Motor neuron (in vitro differentiated cells): ENCODE results near the gene HNRNPR. TPM values are rescaled to one million over a fixed set of nuclear protein-coding genes. Genes with fewer than 3 reads are reported as not detected.

Experiments used
- ATAC-seq, 8 experiments: fragments of 200-7000 bp; cut with Tn5 transposase; replicated peaks in 6 of 8; 2 replicates each; pipeline ENCODE4 v1.8.0; 2021; ENCODE audit warnings: mild to moderate bottlenecking in 8 of 8, moderate library complexity in 8 of 8
- H3K27ac ChIP-seq, 2 donors: fragments of 250-450 bp; sonication (Bioruptor Pico); 2 replicates each; pipeline ENCODE4 v1.9.0; 2021; ENCODE audit warnings: antibody characterized with exemption in 2 of 2, mild to moderate bottlenecking in 2 of 2, moderate library complexity in 1 of 2
- H3K4me1 ChIP-seq, 2 donors: fragments of 250-450 bp; sonication (Bioruptor Pico); replicated peaks in 1 of 2; 2 replicates each; pipeline ENCODE4 v1.6.1; 2021; ENCODE audit warnings: antibody characterized with exemption in 2 of 2, mild to moderate bottlenecking in 2 of 2, moderate library complexity in 1 of 2
- H3K4me3 ChIP-seq, 5 donors: fragments of 250-450 bp; sonication (Bioruptor Pico); 2 replicates each; pipeline ENCODE4 v1.9.0; 2021; ENCODE audit warnings: antibody characterized with exemption in 5 of 5, mild to moderate bottlenecking in 5 of 5, moderate library complexity in 4 of 5
- WGBS, 10 experiments: fragments of 450-650 bp; shearing (Covaris generic); methylation state at CpG; one replicate each; pipeline ENCODE4 v1.0.0; 2022; 5-methylcytosine and 5-hydroxymethylcytosine counted together
- in situ Hi-C, 9 experiments: fragments of 400-800 bp; cut with MboI; loops; one replicate each; pipeline ENCODE4 v1.15.0; 2021; ENCODE audit warnings: low sequenced_read_pairs in 9 of 9, low pct_unique_long_range_greater_than_20kb in 2 of 9; ENCODE audit not compliant: unreplicated experiment in 9 of 9
- total RNA-seq, 8 experiments: library from RNA; unstranded; fragments of 300-600 nt; gene quantifications; 2 replicates each; pipeline versions ENCODE4 v1.2.3 to v1.2.4, GENCODE V29; 2022

HNRNPR gene
- total RNA-seq, 8 experiments from 2014 or later, result 68.9 to 317 (median 180) TPM

DNA sequence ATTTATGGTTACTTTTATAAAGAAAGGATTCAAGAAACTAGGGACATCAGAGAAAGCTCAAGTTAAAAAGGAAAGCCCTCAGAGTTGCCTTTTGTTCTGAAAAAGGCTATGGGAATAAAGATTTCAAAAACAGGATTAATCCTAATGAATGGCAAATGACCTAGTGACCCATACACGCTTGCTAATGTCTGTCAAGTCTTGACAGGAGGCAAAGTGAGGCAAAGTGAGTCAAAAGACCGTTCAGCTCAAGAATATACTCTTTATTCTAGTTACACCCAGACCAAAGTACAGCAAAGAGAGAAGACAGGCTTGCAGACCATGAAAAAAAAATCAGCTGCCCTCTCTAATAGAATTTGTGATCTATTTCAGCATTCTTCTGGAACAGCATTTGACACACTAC, 22.1 kb upstream of the HNRNPR start:
- 47 to 100% (median 68%) methylated on average over 1 to 2 of the region's 2 CpGs; no CpG with 5 or more reads in 1 of the 10 experiments for WGBS, 10 experiments
- no peak overlapping the region for H3K4me3 ChIP-seq
- no peak for ATAC-seq
- in situ Hi-C loops, result no loop called here
- H3K27ac ChIP-seq, result no peak overlapping the region
- H3K4me1 ChIP-seq, result peaks cover 17 to 18% of the 10 kb centered on the region in 2 donors

DNA sequence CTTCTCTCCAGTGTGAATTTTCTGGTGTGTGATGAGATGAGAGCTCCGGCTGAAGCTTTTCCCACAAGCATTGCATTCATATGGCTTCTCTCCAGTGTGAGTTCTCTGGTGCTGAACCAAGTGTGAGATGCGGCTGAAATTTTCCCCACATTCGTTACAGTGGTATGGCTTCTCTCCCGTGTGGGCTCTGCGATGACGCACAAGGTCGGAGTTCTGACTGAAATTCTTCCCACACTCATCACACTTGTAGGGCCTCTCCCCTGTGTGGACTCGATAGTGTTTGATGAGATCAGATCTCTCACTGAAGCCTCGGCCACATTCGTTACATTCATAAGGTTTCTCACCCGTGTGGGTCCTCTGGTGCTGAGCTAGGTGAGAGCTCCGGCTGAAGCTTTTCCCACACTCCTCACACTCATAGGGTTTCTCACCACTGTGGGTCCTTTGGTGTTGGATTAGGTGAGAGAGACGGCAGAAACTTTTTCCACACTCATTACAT, 18.2 kb upstream of the HNRNPR start:
- Histone ChIP-seq H3K4me3 (no peak overlapping the region), H3K27ac (no peak overlapping the region), H3K4me1 (peaks cover under 1 to 8% of the 10 kb centered on the region in 2 donors)
- WGBS, 10 experiments, result 88 to 100% (median 99%) methylated on average over 2 to 11 of the region's 13 CpGs; no CpG with 5 or more reads in 3 of the 10 experiments
- ATAC-seq, result peak in 3 of 8 experiments; percentile 3 to 24 (median 23)
- in situ Hi-C loops, result no loop called here

DNA sequence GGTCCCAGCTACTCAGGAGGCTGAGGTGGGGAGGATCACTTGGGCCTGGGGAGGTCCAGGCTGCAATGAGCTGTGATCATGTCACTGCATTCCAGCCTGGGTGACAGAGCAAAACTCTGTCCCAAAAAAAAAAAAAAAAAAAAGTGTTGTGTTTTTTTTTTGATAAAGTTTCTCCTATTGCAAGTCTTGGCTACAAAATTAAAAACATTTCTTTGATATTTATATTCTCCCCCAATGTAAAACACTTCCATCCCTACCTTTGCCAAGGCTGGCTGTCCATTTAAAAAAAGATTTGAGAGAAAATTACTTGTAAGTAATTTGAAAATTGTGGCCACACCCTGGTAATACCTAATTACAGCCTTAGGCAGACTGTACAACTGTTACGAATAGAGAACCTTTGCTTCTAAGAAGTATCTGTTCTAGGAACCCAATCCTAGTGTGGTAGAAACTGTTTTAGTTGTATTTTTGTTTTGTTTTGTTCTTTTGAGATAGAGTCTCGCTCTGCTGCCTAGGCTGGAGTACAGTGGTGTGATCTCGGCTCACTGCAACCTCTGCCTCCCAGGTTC, 14.3 kb upstream of the HNRNPR start:
- 71 to 100% (median 100%) methylated on average over 1 to 3 of the region's 3 CpGs for WGBS, 10 experiments
- Histone ChIP-seq H3K4me1 (peaks cover 0 to 10% of the 10 kb centered on the region in 2 donors), H3K27ac (no peak overlapping the region), H3K4me3 (no peak overlapping the region)
- peak in 2 of 8 experiments; percentile 16 to 55 for ATAC-seq
- in situ Hi-C loops, result no loop called here

DNA sequence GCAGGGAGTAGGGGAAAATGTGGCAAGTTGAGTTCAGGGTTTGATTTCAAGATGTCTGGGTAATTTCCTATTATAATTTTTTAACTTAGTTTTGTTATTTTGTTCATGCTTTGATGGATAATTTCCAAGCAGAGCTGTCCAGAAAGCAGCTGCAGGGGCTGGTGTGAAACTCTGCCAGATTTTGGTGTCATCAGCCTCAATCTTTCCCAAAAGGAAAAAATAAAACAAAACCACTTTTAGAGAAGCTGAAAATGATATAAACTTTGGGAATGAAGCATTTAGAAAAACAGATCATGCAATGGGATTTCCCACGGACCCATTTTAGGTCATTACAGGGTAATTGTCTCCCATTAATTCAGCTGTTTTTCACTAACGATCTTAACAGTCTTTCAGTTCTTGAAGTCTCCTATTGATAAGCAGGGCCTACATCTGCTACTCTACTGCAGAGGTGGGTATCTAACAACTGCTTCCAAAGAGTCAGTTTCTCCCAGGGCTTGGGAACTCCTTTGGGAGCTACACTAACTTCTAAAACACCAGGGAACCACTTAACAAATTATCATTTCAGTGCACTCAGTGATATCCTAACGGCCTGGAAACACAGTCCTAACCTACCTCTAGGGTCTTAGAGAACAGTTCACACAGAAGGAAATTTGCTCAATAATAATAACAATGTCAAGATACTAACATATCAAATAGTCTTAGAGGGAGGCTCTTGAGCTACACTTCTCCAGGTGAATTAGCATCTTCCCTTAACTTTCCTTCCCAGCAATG, 13.2 kb upstream of the HNRNPR start:
- Histone ChIP-seq H3K27ac (no peak overlapping the region), H3K4me1 (peaks cover 0 to 10% of the 10 kb centered on the region in 2 donors), H3K4me3 (no peak overlapping the region)
- WGBS, 10 experiments, result 0 to 22% (median 16%) methylated on average over 1 to 3 of the region's 3 CpGs
- no peak for ATAC-seq
- in situ Hi-C loops, result no loop called here

DNA sequence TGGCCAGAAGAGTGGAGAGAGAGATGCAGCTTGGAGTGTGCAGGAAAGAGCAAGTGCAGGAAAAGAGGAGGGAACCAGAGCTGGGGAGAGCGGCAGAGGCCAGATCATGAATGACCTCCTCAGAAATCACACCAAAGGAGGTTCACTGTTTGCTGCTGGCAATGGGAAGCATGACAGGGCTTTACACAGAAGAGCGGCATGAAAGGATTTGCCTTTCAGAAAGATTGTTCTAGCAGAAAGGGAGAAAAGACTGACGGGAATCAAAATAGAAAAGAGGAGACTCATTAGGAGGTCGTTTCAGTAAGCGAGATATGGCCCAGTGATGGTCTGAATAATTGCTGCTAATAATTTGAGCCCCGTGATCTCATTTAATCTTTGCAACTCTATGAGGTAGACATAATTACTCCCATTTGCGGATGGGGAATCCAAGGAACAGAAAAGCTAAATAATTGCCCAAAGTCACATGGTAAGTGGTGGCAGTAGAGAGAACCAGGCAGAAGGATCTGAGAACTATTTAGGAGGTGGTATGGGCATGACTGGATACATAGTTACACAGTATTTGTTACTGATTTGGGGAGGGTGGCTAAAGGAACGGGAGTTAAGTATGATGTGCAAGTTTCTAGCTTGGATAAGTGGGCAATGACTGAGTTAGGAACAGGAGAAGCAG, 12.5 kb upstream of the HNRNPR start:
- in situ Hi-C loops, result no loop called here
- 26 to 83% (median 48%) methylated on average over 5 to 8 of the region's 8 CpGs for WGBS, 10 experiments
- H3K4me1 ChIP-seq, result peaks cover 0 to 10% of the 10 kb centered on the region in 2 donors
- no peak overlapping the region for H3K4me3 ChIP-seq
- H3K27ac ChIP-seq, result no peak overlapping the region
- ATAC-seq, result peak in 4 of 8 experiments; percentile 81 to 86 (median 84)

DNA sequence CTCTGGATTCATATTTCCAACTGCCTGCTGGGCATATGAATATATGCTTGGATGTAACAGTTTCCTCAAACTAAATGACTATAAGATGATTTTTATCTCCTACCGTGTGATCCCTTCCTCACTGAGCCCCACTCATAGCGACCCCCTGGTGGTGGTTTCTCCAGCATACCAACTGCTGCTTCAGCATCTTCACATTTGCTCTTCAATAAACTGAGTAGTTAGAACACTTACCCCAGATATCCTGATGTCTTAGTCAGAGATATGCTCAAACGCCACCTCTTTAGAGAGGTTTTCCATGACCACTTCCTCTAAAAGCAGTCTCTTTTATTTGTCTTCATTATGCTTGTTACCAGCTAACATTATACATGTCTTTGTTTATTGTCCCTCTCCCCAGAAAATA, 10.2 kb upstream of the HNRNPR start:
- Histone ChIP-seq H3K4me1 (peaks cover 0 to 10% of the 10 kb centered on the region in 2 donors), H3K27ac (no peak overlapping the region), H3K4me3 (no peak overlapping the region)
- WGBS, 10 experiments, result 0 to 100% (median 55%) methylated on average over 1 to 3 of the region's 3 CpGs; no CpG with 5 or more reads in 1 of the 10 experiments
- in situ Hi-C loops, result no loop called here
- ATAC-seq, result peak in 1 of 8 experiments; percentile 73

DNA sequence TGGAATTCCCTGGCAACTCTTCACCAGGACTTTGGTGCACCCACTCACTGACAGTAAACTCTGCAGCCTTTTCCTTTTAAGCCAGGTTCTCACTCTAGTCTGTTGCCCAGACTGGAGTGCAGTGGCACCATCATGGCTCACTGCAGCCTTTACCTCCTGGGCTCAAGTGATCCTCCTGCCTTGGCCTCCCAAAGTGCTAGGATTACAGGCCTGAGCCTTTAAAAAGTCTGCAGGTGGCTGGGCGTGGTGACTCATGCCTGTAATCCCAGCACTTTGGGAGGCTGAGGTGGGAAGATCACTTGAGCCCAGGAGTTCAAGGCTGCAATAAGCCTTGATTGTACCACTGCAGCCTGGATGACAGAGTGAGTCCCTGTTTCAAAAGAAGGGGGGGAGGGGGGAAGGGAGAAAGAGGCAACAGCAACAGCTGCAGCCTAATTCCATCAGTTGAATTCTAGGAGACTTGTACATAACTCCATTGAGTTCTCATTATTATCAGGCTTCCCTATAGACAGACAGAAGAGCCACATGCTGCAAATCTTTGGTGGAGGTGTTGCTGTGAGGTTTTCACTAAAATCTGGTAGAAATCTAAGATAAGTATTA, 8.1 kb upstream of the HNRNPR start:
- H3K27ac ChIP-seq, result no peak overlapping the region
- WGBS, 10 experiments, result 44% methylated on average over 1 of the region's 1 CpG; no CpG with 5 or more reads in 9 of the 10 experiments
- in situ Hi-C loops, result no loop called here
- ATAC-seq, result no peak
- H3K4me3 ChIP-seq, result no peak overlapping the region
- peaks cover 0 to 6% of the 10 kb centered on the region in 2 donors for H3K4me1 ChIP-seq

DNA sequence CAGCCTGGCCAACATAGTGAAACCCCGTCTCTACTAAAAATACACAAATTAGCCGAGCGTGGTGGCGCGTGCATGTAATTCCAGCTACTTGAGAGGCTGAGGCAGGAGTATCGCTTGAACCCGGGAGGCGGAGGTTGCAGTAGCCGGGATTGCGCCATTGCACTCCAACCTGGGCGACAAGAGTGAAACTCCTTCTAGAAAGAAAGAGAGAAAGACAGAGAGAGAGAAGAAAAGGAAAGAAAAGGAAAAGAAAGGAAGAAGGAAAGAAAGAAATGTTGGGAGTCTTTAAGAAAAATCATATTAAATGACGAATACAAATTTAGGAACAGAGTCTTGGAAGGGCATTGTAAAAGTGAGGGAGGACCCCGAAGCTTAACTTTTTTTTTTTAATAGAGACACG, 1.8 kb upstream of the HNRNPR start:
- peaks cover 6 to 7% of the 10 kb centered on the region in 2 donors for H3K4me1 ChIP-seq
- no peak overlapping the region for H3K4me3 ChIP-seq
- 94 to 100% (median 97%) methylated on average over 3 to 14 of the region's 14 CpGs for WGBS, 10 experiments
- H3K27ac ChIP-seq, result no peak overlapping the region
- ATAC-seq, result no peak
- in situ Hi-C loops, result no loop called here

DNA sequence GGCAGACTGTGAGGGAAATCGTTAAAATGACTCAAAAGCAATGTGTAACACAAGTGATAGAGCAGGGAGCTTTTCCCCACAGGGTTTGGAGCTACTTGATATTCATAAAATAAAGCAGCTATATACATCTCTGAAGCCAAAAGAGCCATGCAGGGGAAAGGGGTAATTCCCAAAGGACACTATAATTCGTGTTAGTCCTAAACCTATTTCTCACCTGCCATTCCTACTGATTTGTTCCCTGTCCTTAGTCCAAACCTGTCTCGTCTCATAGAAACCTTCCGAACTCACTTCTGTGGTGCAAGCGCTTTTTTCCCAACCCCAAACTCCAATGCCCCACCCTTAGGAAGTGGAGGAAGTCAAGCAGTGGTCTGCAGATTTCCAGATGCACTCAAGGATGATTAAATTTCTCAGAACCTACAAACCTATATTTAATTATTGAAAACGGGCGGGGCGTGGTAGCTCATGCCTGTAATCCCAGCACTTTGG, 946 bp upstream of the HNRNPR start:
- in situ Hi-C loops, result no loop called here
- Histone ChIP-seq H3K27ac (peak overlapping the region; percentile 96 to 98), H3K4me1 (peaks cover 13 to 15% of the 10 kb centered on the region in 2 donors), H3K4me3 (peak overlapping the region; percentile 38 to 96 (median 43))
- no peak for ATAC-seq
- 0 to 57% (median 10%) methylated on average over 1 to 8 of the region's 8 CpGs; no CpG with 5 or more reads in 3 of the 10 experiments for WGBS, 10 experiments

DNA sequence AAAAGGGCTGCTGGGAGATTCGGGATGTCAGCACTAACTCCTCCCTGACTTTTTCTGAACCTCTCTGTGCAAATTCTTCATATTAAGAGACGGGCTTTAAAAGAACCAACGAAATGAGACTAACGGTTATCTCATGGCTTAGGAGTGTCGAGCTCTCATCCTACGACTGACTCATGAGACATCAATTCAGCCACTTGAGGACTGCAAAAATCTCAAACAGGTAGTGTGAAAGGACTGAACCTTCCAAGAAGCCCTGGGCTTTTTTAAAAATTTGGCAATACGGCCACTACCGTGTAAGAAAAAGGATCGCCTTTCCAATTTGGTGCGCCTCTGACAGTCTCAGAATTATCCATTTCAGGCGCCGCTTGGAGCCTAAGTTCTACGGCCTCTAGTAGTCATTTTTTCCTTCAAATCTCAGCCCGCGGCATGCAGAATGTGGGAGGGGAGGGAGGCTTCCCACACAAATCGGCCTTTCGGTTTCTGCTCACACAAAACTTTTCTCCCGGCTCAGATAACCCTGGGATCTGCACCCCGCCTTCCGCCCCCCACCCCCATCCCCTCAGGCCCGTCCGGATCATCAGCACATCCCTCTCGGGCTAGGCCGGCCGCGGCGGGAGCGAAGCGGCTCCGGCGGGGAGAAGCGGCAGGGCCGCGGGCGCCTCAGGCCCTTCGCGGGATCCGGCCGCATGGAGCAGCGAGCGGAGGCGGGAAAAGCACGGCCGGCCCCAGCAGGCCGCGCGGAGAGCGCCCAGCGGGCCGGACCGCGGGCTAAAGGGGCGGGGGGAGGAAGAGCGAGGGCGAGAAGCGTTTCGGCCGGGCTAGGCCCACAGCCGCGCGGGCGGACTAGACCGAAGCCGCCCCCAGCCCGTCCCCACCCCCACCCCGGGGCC, 618 bp downstream of the HNRNPR start:
- Histone ChIP-seq H3K4me1 (peaks cover 27 to 30% of the 10 kb centered on the region in 2 donors), H3K27ac (peak overlapping the region; percentile 97 to 98), H3K4me3 (peak overlapping the region; percentile 73 to 96 (median 79))
- peak in 2 of 8 experiments; percentile 9 to 17 for ATAC-seq
- 0 to 7% (median 0%) methylated on average over 3 to 18 of the region's 66 CpGs; no CpG with 5 or more reads in 1 of the 10 experiments for WGBS, 10 experiments
- in situ Hi-C loops, result no loop called here

DNA sequence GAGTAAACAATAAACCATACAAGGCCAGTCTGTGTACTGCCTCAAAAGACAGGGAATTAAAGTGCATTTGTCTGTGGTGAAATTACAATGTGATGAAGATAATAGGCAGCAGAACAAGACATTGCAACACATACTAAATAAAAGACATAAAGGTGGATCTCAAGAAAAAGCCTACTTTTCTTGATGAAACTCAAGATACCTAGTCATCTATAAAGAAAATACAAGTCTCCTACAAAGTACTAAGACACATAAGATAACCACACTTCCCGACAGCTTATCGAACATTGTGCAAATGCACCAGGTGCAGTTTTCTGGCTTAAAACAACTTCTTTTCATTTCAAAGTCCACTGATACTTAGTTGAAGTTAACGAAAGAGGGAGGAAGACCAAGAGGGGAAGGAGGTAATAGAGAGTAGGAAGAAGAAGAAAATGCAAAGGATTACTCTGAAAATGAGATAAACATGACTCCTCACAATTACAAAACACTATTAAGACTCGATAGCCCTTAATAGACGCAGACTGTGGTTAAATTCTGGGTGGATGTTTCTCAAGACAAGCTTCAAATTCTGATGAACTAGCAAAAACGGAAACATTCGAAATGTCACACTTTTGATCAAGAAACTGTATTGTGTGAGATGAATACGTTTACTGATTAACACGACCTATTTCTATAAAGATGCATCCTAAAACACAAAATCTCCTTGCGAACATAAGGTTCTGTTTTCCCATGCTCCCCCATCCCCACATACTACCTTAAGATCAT, 2.0 kb downstream of the HNRNPR start:
- Histone ChIP-seq H3K27ac (no peak overlapping the region), H3K4me1 (peaks cover 28 to 34% of the 10 kb centered on the region in 2 donors), H3K4me3 (peak overlapping the region; percentile 73 to 96 (median 79))
- in situ Hi-C loops, result no loop called here
- 0 to 15% (median 7%) methylated on average over 3 to 10 of the region's 10 CpGs for WGBS, 10 experiments
- ATAC-seq, result no peak
